PC-3 (cell line): ENCODE data around the gene CMC2.

Experiments used
- EZH2 ChIP-seq: fragments of 300-600 bp; sonication (generic); IDR thresholded peaks from one replicate; pipeline ENCODE4 v1.6.1; 2017; ENCODE audit warnings: antibody characterized with exemption, mild to moderate bottlenecking, low read length; ENCODE audit not compliant: unreplicated experiment
- TF ChIP-seq, protein P1 (sequence below): fragments of 300-600 bp; sonication (generic); conservative IDR thresholded peaks from 2 replicates; pipeline ENCODE4 v1.5.1; 2017; ENCODE audit warnings: antibody characterized with exemption, low read depth, mild to moderate bottlenecking, low read length

- TF ChIP-seq, protein P1, sequence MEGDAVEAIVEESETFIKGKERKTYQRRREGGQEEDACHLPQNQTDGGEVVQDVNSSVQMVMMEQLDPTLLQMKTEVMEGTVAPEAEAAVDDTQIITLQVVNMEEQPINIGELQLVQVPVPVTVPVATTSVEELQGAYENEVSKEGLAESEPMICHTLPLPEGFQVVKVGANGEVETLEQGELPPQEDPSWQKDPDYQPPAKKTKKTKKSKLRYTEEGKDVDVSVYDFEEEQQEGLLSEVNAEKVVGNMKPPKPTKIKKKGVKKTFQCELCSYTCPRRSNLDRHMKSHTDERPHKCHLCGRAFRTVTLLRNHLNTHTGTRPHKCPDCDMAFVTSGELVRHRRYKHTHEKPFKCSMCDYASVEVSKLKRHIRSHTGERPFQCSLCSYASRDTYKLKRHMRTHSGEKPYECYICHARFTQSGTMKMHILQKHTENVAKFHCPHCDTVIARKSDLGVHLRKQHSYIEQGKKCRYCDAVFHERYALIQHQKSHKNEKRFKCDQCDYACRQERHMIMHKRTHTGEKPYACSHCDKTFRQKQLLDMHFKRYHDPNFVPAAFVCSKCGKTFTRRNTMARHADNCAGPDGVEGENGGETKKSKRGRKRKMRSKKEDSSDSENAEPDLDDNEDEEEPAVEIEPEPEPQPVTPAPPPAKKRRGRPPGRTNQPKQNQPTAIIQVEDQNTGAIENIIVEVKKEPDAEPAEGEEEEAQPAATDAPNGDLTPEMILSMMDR, result no peak
- TF ChIP-seq EZH2, result no peak
These were observed 42.3 kb downstream of the CMC2 start for GRCh38 chr16:80964351-80964750.
